ENCODE measurements around the gene RIC3.

The RIC3 gene

GRCh38 chr11:8059030-8059429 is 109.8 kb downstream of the RIC3 start:
- no peak for TF ChIP-seq EZH2phosphoT487 (IDR thresholded peaks at IDR 0.05; ENCODE audit: borderline replicate concordance, low read length)
- TF ChIP-seq CTCF (IDR thresholded peaks at IDR 0.05; ENCODE audit: low read depth, low read length, poor library complexity, severe bottlenecking): no peak
- no peaks in the 10 kb centered on the region for H4K20me1 ChIP-seq (ENCODE audit: control insufficient read depth, insufficient read depth, low read depth, low read length)
- no peaks in the 10 kb centered on the region for H3K9me2 ChIP-seq (replicated peaks; ENCODE audit: control insufficient read depth, low read length)
- H3F3A ChIP-seq (ENCODE audit: control insufficient read depth, insufficient read depth): no peaks in the 10 kb centered on the region
- H3K4me3 ChIP-seq (ENCODE audit: low read length): no peak overlapping the region
- no peaks in the 10 kb centered on the region for H3K9me3 ChIP-seq (ENCODE audit: control insufficient read depth, insufficient read depth, low read length)
- no peaks in the 10 kb centered on the region for H3K36me3 ChIP-seq (ENCODE audit: control insufficient read depth, low read length)
- H3K4me2 ChIP-seq (ENCODE audit: low read length): no peak overlapping the region
- no peaks in the 10 kb centered on the region for H3K4me1 ChIP-seq (ENCODE audit: control insufficient read depth, low read length)
- no peak overlapping the region for H3K27ac ChIP-seq (ENCODE audit: low read depth, low read length)
- H3K27me3 ChIP-seq (ENCODE audit: control insufficient read depth, low read length): no peaks in the 10 kb centered on the region
- no peaks in the 10 kb centered on the region for H3K79me2 ChIP-seq (ENCODE audit: control insufficient read depth, low read length)

GRCh38 chr11:8058216-8058615 is 110.6 kb downstream of the RIC3 start:
- H4K20me1 ChIP-seq (ENCODE audit: control insufficient read depth, insufficient read depth, low read depth, low read length): no peaks in the 10 kb centered on the region
- H3K79me2 ChIP-seq (ENCODE audit: control insufficient read depth, low read length): no peaks in the 10 kb centered on the region
- H3K27me3 ChIP-seq (ENCODE audit: control insufficient read depth, low read length): no peaks in the 10 kb centered on the region
- no peak overlapping the region for H3K4me3 ChIP-seq (ENCODE audit: low read length)
- H3K4me1 ChIP-seq (ENCODE audit: control insufficient read depth, low read length): no peaks in the 10 kb centered on the region
- no peaks in the 10 kb centered on the region for H3K9me3 ChIP-seq (ENCODE audit: control insufficient read depth, insufficient read depth, low read length)
- H3K27ac ChIP-seq (ENCODE audit: low read depth, low read length): no peak overlapping the region
- H3K36me3 ChIP-seq (ENCODE audit: control insufficient read depth, low read length): no peaks in the 10 kb centered on the region
- no peak overlapping the region for H3K4me2 ChIP-seq (ENCODE audit: low read length)
- no peaks in the 10 kb centered on the region for H3K9me2 ChIP-seq (replicated peaks; ENCODE audit: control insufficient read depth, low read length)
- no peak for TF ChIP-seq EZH2phosphoT487 (IDR thresholded peaks at IDR 0.05; ENCODE audit: borderline replicate concordance, low read length)
- TF ChIP-seq CTCF (IDR thresholded peaks at IDR 0.05; ENCODE audit: low read depth, low read length, poor library complexity, severe bottlenecking): no peak
- no peaks in the 10 kb centered on the region for H3F3A ChIP-seq (ENCODE audit: control insufficient read depth, insufficient read depth)

- Histone ChIP-seq H3K27ac (ENCODE audit: low read depth, low read length) (no peak overlapping the region), H3K9me2 (replicated peaks; ENCODE audit: control insufficient read depth, low read length) (no peaks in the 10 kb centered on the region), H3K4me1 (ENCODE audit: control insufficient read depth, low read length) (no peaks in the 10 kb centered on the region), H3F3A (ENCODE audit: control insufficient read depth, insufficient read depth) (no peaks in the 10 kb centered on the region), H3K9me3 (ENCODE audit: control insufficient read depth, insufficient read depth, low read length) (no peaks in the 10 kb centered on the region), H3K27me3 (ENCODE audit: control insufficient read depth, low read length) (peaks cover under 1% of the 10 kb centered on the region; the same call in 1 of the 2 replicates), H4K20me1 (ENCODE audit: control insufficient read depth, insufficient read depth, low read depth, low read length) (no peaks in the 10 kb centered on the region), H3K4me3 (ENCODE audit: low read length) (no peak overlapping the region), H3K79me2 (ENCODE audit: control insufficient read depth, low read length) (no peaks in the 10 kb centered on the region), H3K4me2 (ENCODE audit: low read length) (no peak overlapping the region), H3K36me3 (ENCODE audit: control insufficient read depth, low read length) (no peaks in the 10 kb centered on the region)
- TF ChIP-seq EZH2phosphoT487 (IDR thresholded peaks at IDR 0.05; ENCODE audit: borderline replicate concordance, low read length): no peak
Measured at GRCh38 chr11:8056810-8057463, 111.9 kb downstream of the RIC3 start.

Measured in DOHH2 (cell line).